Activated T-cell treated with anti-CD3 and anti-CD28 coated beads for 4 hours (primary cell): ENCODE results near the gene ARID1B.

ENCODE experiments used
- DNase-seq: peaks from one replicate; pipeline ENCODE4 v3.0.0-alpha.2; 2020

The ARID1B gene

GRCh38 chr6:156946370-156946936 lies 169.3 kb downstream of the ARID1B start:
- DNase-seq, result no peak

DNA sequence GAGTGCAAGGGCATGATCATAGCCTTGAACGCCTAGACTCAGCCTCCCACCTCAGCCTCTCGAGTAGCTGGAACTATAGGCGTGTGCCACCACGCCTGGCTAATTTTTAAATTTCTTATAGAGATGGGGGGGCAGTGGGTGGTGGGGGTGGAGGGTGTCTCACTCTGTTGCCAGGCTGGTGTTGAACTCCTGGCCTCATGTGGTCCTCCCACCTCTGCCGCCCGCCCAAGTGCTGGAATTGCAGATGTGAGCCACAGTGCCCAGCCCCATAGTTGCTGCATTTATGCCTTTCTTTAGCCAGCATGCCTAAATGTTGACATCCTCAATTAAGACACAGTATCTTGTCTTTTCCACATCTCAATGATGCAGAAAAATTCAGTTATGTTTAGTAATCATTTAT lies 171.1 kb downstream of the ARID1B start:
- DNase-seq, result no peak

DNA sequence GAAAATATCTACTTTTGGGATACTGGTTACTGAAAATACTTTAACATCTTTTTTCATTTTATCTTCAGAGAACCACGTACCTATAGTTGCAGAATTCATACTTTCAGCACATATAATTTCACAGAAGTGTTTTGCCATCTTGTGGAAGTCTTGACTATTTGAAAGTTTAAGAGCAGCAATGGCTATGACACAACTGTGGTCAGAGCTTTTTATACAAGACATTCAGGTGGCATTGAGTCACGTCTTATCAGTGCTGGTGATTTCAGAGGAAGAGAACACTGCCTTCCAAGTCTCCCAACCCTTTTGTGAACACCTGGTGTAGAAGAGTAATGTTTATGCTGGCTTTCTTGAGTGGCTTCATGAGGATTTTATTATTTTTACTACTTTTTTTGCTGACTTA lies 171.6 kb downstream of the ARID1B start:
- DNase-seq, result no peak

GRCh38 chr6:156949376-156949775 lies 172.2 kb downstream of the ARID1B start:
- DNase-seq, result no peak

DNA sequence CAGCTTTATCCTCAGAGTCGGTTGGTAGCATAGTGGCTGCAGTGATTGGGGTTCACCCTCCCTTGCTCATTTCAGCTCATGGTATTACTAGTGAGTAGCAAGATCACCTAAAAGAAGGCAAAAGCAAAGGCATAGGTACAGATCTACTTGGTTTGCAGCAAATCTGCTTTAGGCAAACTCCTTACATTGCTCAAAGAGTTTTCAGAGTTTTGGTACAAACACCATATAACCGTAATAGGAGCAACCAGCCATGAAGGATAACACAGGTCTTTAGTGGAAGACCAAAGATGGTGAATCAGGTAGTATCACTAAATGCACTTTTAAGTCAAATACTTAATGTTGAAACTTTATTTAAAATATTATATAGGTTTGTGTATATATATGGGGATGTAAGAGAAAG lies 172.9 kb downstream of the ARID1B start:
- DNase-seq, result no peak

DNA sequence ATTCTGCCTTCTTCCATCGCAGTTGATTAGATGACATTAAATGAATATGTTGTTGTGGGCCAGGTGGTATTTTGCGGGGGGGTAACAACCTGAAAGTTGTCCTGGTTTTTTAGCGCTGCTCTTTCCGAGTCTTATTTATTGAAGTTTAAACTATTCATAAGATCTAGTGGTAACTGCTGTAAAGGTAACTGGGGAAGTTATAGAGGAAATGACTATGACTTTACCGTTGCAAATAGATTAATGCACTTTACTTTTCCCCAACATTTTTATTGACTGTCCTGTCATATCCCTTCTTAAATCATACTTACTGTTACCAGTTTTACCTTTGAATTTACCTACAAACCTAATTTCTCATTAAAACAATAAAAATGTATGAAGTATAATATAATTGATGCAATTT lies 173.4 kb downstream of the ARID1B start:
- DNase-seq, result no peak

DNA sequence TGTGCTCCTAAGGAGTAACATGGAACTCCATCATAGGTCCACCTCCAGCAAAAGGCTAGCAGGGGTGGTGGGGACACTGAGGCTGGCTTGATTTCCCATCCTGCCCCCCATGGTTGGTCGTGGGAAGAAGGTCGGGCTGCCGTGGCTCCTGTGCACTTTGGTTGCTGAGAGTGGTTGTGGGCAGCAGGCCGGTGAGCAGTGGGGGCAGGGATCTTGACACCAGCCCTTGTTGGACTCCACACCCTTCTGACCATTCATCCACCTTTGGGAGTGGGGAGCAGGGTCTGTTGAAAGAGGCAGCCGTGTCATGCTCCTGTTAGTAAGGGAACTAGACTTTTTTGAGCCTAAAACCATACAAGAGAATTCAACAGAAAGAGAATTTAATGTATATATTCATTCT lies 175.2 kb downstream of the ARID1B start:
- DNase-seq, result no peak

GRCh38 chr6:156953127-156953478 lies 175.9 kb downstream of the ARID1B start:
- no peak for DNase-seq

DNA sequence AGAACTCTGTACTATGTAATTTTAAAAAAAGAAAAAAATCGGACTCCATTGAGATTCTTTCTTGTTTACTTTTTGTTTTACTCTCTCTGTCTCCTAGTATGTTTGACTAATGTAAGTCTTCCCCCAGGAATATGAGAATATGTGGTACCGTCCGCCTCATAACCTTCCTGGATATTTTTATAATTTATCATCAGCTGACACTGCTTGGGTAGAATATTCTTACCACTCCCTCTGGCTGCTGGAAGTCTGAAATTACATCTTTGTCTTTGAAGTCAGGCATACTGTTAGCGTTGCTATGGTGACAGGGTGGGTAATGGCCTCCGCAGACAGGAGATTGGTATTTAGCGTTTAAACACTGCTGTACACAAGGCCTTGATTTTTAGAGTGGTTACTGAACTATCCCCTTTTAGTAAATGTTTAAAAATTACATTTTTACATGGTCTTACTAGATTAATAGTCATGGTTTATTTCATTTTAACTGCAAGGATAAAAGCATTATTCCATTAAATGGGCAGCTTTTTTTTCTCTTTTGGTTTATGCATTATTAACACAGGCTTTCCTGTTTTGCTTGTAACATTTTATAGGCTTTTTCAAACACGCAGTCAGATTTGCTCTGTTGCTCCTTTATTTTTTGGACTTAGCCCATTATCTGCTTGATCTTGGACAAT lies 176.4 kb downstream of the ARID1B start:
- DNase-seq, result no peak

- DNase-seq, result no peak
Observed at GRCh38 chr6:156954191-156954590, 177.0 kb downstream of the ARID1B start.

DNA sequence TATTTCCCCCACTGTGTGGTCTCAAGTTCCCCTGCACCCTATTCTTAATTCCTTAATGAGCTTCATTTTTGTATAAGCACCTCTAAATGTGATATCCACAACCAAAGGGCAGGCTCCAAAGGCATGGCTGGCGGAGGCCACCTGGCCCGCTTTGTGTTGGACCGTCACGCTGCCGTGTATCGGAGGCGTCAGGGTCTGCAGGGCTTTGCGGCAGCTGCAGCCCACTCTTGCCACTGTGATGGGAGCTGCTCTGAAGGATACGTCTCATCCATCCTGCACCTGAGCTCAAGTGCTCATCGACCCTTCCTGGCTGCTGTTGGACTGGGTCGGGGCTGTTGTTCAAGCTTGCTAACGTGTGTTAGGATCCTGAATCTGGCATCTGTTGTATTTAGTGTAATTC lies 177.6 kb downstream of the ARID1B start:
- no peak for DNase-seq

DNA sequence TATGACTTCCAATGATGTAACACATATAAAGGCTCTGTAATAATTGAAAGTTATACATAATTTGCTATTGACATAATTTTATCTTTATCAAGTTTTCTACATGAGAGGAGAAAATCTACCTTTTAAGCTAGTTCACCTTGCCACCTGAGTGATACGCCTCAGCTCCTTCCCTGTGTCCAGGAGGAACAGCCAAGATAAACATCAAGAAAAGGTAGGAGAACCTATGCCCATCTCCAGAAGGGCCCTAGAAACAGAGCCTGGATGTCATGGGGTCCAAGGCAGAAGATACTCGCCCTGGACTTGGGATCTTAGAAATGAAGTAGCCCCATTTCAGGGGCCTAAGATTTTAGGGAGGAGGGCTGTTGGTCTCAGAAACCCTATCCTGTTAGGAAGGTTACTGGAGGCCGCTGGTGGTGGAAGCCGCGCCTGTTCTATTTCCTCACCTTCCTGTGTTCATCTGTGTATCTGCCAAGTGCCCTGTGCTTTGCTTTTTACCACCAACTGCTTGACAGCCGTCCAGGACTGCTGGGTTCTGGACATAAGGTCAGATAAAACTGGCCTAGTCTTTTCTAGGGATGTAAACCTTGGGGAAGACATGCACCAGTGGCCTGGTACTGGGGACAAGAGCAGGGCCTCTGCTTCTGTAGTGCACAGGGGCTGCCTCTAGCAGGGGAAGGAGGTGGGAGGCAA lies 178.5 kb downstream of the ARID1B start:
- DNase-seq, result no peak

DNA sequence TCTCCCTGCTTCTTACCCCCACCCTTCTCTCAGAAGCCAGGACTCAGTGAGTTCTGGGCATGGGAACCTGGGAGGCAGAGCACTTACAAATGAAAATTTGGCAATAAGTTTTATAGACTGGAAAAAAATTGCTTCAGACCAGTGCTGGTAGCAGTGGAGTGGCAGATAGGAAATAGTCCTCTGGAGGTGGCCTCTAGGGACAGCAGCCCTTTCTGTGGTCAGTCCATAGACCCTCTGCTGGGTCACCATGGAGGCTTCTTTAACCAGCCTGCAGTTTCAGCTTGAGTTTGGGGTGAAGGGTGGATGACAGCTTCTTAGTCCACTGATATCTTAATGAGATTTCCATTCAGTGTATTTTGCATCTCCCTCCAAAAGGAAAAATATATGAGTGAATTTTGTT lies 179.1 kb downstream of the ARID1B start:
- no peak for DNase-seq

- no peak for DNase-seq
Observed at GRCh38 chr6:156957931-156958547, 180.9 kb downstream of the ARID1B start.

DNA sequence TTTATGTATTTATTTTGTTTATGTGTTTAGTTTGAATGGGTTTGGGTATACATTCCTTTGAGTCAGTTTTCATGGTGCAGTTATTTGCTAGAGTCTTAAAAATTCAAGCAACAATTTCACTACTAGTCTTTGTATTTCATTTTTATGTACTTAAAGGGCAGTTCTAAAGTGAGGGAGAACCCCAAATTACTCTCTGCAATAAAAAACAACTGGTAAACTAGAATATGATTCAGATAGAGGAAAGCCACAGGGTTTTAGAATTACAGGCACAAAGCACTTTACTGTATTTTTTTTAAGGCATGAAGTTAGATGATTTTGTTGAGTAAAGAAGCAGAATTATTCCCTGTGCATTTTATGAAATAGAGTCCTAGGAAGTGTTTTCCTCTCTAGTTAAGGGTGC lies 183.3 kb downstream of the ARID1B start:
- no peak for DNase-seq

GRCh38 chr6:156961282-156961892 lies 184.2 kb downstream of the ARID1B start:
- DNase-seq, result no peak

DNA sequence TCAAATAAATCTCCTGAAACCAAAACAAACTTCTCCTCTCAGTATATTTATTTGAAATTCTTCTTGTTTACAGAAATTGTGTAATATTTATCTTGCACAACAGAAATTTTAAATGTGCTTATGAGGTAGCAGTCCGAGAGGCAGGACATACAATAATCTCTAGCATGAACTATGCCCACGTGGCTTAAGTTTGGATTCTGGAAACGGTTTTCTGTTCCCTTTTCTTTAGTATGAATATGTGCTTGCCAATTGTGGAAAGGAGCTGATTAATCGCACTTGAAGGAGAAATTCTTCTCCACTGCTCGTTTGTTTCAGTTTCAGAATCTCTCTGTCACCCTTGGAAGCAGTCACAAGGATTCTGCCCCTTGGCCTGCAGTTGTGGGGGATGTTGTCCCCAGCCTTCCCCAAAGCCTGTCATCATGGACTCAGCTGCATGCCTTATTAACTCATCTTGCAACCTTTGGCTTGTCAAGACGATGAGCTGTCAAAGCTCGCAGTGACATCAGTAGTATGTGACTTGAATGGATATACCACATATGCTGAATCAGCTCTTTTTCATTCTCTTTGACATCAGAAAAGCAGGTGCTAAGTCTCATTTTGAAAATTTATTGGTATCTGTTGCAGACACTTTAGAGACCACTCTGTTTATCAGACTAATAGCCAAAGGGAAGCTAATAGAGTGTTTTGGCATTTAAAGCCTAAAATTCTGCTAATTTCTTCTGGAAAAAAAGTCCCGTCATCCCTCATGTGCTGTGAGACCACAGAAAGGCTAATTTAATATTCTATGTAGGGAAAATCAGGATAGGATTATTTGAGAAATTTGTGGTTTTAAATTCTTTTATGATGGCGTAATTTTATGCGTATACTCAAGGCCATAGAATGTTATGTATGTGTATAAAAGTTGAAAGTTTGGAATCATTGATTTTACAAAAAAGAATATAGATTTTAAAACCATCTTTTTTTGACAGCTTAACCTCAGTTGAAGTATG lies 186.8 kb downstream of the ARID1B start:
- DNase-seq, result no peak

DNA sequence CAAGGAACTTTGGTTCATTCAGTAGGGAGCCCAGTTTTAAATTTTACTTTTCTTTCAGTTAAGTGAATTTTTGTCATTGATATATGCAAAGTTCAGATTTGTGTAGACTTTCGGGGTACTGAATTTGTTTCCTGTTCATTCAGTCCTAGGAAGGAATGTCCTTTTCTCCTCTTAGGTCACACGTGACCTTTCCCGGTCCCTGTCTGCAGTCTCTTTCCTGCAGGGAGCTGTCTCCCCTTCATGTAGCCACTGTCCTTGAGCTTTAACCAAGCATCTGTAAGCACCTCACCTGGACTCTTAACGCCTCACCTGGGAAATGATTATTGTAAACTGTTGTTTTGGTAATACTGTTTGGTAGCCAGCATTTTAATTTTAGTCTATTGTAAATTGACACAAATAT lies 190.7 kb downstream of the ARID1B start:
- DNase-seq, result no peak

DNA sequence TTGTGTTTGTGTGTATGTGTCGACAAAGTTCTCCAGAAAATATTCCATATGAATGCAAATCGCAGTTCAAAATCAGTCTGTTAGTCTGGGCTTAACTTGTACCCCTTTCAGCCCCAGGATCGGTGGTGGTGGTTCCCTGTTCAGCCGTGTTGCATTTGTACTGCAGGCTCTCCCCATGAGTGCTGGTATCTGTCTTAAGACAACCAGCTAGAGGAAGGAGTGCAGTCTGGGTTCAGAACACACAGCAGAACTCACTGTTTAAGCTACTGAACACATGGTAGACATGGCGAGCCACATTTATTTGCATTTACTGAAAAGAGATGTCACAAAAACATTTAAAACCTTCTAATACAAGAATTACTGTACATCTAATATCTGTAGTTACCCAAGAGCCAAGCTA lies 192.1 kb downstream of the ARID1B start:
- no peak for DNase-seq

DNA sequence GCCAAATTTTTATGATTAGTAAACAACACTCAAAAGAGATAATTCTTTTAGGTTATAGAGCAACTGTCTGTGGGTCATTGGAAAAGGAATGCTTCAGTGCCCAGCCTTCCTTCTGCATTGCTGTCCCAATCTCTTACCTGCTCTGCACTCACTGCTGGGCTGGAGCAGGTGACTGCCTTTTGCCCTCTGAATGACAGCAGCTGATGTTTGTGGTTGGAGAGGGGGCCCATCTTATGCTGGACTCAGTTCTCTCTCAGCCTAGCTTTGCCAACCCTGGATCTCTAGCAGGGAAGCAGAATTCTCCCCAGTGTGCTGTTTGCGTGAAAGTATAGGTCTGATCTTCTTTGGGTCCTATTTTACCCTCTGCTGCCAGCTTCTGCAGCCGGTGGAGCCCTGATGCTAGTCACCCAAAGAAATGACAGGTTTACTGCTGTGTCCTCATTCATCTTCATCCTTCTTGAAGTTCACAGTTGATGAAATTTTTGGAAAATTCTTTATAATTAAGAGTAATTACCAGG lies 193.5 kb downstream of the ARID1B start:
- DNase-seq, result no peak

DNA sequence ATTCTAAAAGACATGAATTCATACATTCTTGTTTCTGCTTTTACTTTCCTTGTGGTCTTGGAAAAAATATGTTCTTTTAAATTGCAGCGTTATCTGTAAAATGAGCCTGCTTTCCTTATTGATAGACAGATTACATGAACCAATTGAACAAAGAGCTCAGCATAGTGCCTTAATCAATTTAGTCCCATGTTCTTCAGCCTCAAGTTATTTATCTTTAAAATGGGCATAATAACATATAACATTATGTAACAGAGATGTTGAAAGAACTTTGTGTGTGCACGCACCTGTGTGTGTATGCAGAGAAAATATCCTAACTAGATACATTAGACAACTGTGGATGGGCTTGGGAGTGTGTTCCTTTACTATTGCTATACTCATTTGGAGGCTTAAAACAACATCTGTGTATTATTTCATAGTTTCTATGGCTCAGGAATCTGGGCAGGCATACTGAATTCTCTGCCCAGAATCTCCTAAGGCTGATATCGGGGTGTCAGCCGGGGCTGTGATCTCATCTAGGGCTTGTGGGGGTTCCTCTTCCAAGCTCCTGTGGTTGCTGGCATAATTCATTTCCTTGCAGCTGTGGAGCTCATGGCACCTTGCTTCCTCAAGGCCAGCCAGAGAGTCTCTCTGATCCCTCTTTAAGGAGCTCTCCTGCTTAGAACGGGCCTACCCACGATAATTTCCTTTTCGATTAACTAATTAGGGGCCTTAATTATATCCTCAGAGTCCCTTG lies 194.1 kb downstream of the ARID1B start:
- no peak for DNase-seq

DNA sequence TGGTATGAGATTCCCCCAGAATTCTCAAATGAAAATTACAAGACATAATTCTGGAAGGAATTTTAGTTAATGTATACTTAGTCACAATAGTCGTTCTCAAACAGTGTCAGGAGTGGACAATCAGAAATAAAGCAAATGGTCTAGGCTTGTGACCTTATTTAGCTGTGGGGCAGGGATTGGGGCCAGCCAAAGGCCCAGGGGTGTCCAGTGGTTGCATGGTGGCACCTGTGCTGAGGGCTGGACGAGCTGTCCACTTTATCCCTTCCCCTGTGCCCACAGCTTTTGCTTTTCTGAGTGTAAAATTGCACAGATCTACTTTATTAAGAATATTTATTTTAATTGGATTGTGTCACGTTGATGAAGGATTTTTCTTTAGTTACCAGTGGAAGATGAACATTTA lies 195.0 kb downstream of the ARID1B start:
- no peak for DNase-seq
